B cell (primary cell): ENCODE data around the gene DOCK1. TPM values are rescaled to one million over a fixed set of nuclear protein-coding genes. Genes with fewer than 3 reads are reported as not detected.

Source experiments
- ATAC-seq: fragments of 200-7000 bp; cut with Tn5 transposase; one replicate; pipeline ENCODE4 v1.10.0; 2021; ENCODE audit warnings: low read depth, mild to moderate bottlenecking, moderate number of reproducible peaks, moderate library complexity
- CTCF ChIA-PET: fragments of 350-600 bp; sonication (Branson Sonifier 250); formaldehyde crosslinking; loops from one replicate; lab custom pipeline; 2021; ENCODE audit warnings: antibody characterized with exemption, inconsistent platforms; lab: Charles Lee
- POLR2A ChIA-PET: fragments of 350-600 bp; sonication (Branson Sonifier 250); formaldehyde crosslinking; loops from one replicate; lab custom pipeline; 2021; ENCODE audit warnings: antibody characterized with exemption; lab: Charles Lee
- DNase-seq: peaks from one replicate; pipeline ENCODE4 v3.0.0; 2013
- H2AFZ ChIP-seq: 2 replicates; pipeline ENCODE4 v1.6.1; 2012; ENCODE audit warnings: mild to moderate bottlenecking, low read depth, low read length; ENCODE audit not compliant: insufficient read depth, poor library complexity, severe bottlenecking
- H3K27ac ChIP-seq, 2 donors: 1 replicate in 1 of 2; 2 replicates in 1 of 2; pipeline ENCODE4 v1.5.1; 2012 to 2013; ENCODE audit warnings: low read length in 2 of 2, mild to moderate bottlenecking in 2 of 2, moderate library complexity in 1 of 2
- H3K27me3 ChIP-seq, 4 experiments: fragments of 200-600 bp in 1 of 4; sonication (generic) in 1 of 4; replicated peaks in 1 of 4; 1 replicate in 2 of 4; 2 replicates in 2 of 4; pipeline versions ENCODE4 v1.6.1 to v1.7.0; 2013 to 2016; ENCODE audit warnings: low read length in 3 of 4, mild to moderate bottlenecking in 2 of 4, mixed read lengths in 1 of 4, moderate library complexity in 1 of 4; ENCODE audit not compliant: insufficient read depth in 4 of 4, control insufficient read depth in 3 of 4; ENCODE audit errors: control extremely low read depth in 1 of 4
- H3K36me3 ChIP-seq, 2 experiments: replicated peaks in 1 of 2; 1 replicate in 1 of 2; 2 replicates in 1 of 2; pipeline versions ENCODE4 v1.6.1 to v1.7.1; 2013; ENCODE audit warnings: low read length in 1 of 2; ENCODE audit not compliant: insufficient read depth in 2 of 2, control insufficient read depth in 1 of 2; ENCODE audit errors: control extremely low read depth in 1 of 2, extremely low read depth in 1 of 2
- H3K4me1 ChIP-seq, 2 donors: fragments of 200-600 bp in 1 of 2; sonication (generic) in 1 of 2; 1 replicate in 1 of 2; 2 replicates in 1 of 2; pipeline versions ENCODE4 v1.5.1 to v1.6.1; 2013 to 2017; ENCODE audit warnings: low read length in 2 of 2; ENCODE audit not compliant: control insufficient read depth in 2 of 2, insufficient read depth in 2 of 2
- H3K4me2 ChIP-seq: replicated peaks from 2 replicates; pipeline ENCODE3; 2012; ENCODE audit warnings: mild to moderate bottlenecking, low read depth, low read length; ENCODE audit not compliant: poor library complexity, severe bottlenecking
- H3K4me3 ChIP-seq, 5 experiments: fragments of 200-600 bp in 1 of 5; sonication (generic) in 1 of 5; 1 replicate in 3 of 5; 2 replicates in 2 of 5; pipeline versions ENCODE4 v1.5.1 to v1.7.0; 2011 to 2016; ENCODE audit warnings: low read length in 4 of 5, mild to moderate bottlenecking in 4 of 5, low read depth in 2 of 5, control low read depth in 1 of 5, moderate library complexity in 1 of 5; ENCODE audit not compliant: insufficient read depth in 1 of 5; ENCODE audit errors: control extremely low read depth in 1 of 5, extremely low read depth in 1 of 5
- H3K79me2 ChIP-seq: fragments of 200-600 bp; sonication (generic); one replicate; pipeline ENCODE4 v1.6.0; 2016; ENCODE audit warnings: low read length; ENCODE audit not compliant: control insufficient read depth, insufficient read depth
- H3K9ac ChIP-seq: fragments of 200-600 bp; sonication (generic); 2 replicates; pipeline ENCODE4 v1.6.1; 2017; ENCODE audit warnings: mild to moderate bottlenecking, low read length, moderate library complexity
- H3K9me3 ChIP-seq, 3 donors: one replicate each; pipeline versions ENCODE4 v1.6.1 to v1.7.1; 2013; ENCODE audit warnings: low read length in 2 of 3; ENCODE audit not compliant: control insufficient read depth in 2 of 3, insufficient read depth in 1 of 3; ENCODE audit errors: control extremely low read depth in 1 of 3
- H4K20me1 ChIP-seq: 2 replicates; pipeline ENCODE4 v1.6.0; 2012; ENCODE audit warnings: mild to moderate bottlenecking, low read length; ENCODE audit not compliant: insufficient read depth, control insufficient read depth, poor library complexity, severe bottlenecking
- H3K27ac Mint-ChIP-seq: one replicate; pipeline ENCODE4 v1.8.0; 2021; ENCODE audit warnings: mixed read lengths
- H3K27me3 Mint-ChIP-seq: one replicate; pipeline ENCODE4 v1.8.0; 2021; ENCODE audit warnings: mixed read lengths
- H3K4me1 Mint-ChIP-seq: one replicate; pipeline ENCODE4 v1.8.0; 2021; ENCODE audit warnings: mixed read lengths
- H3K4me3 Mint-ChIP-seq: one replicate; pipeline ENCODE4 v1.8.0; 2021; ENCODE audit warnings: mixed read lengths
- H3K9me3 Mint-ChIP-seq: one replicate; pipeline ENCODE4 v1.8.0; 2022; ENCODE audit warnings: mixed read lengths; ENCODE audit not compliant: insufficient read depth
- CTCF ChIP-seq: fragments of 200-600 bp; IDR thresholded peaks from one replicate; pipeline ENCODE4 v1.8.0; 2022; ENCODE audit warnings: antibody characterized with exemption, mild to moderate bottlenecking
- EZH2 ChIP-seq: IDR thresholded peaks from 2 replicates; pipeline ENCODE4 v1.6.1; 2012; ENCODE audit warnings: borderline replicate concordance, low read depth, mild to moderate bottlenecking, moderate library complexity, low read length; ENCODE audit not compliant: insufficient read depth, poor library complexity, severe bottlenecking
- WGBS: methylation state at CpG from one replicate; pipeline ENCODE4 v1.1.5; 2013; ENCODE audit warnings: missing lambda C conversion rate; ENCODE audit not compliant: insufficient coverage; 5-methylcytosine and 5-hydroxymethylcytosine counted together
- intact Hi-C: fragments of 100-400 bp; cut with micrococcal nuclease; formaldehyde crosslinking; loops from one replicate; pipeline ENCODE4 v1.10.0; 2022
- polyA plus RNA-seq: library from polyadenylated mRNA; depleted of rRNA; stranded (reverse); fragments of >200 nt; gene quantifications from 2 replicates; pipeline ENCODE4 v1.2.3, GENCODE V29; 2012
- total RNA-seq, 2 donors: library from RNA; stranded (reverse); fragments of 120-200 nt in 1 of 2; gene quantifications; 1 replicate in 1 of 2; 2 replicates in 1 of 2; pipeline versions ENCODE4 v1.2.3 to v1.2.4, GENCODE V29; 2013 to 2022

The DOCK1 gene
- total and polyA plus RNA-seq, 2 donors (not counting 1 experiment from before 2014, with no cell fraction given): not detected

- no peak for DNase-seq
- ChIA-PET POLR2A (no interaction called here), CTCF (no interaction called here)
- H3K79me2 ChIP-seq: no peaks in the 10 kb centered on the region
- Mint-ChIP-seq H3K9me3 (peaks cover 3% of the 10 kb centered on the region), H3K4me3 (no peak overlapping the region), H3K27ac (no peak overlapping the region), H3K27me3 (no peaks in the 10 kb centered on the region), H3K4me1 (no peaks in the 10 kb centered on the region)
- H3K9me3 ChIP-seq: peaks cover 0 to 3% (median 0%) of the 10 kb centered on the region in 3 donors
- H2AFZ ChIP-seq: no peak overlapping the region
- H3K36me3 ChIP-seq: no peaks in the 10 kb centered on the region
- H3K4me3 ChIP-seq: no peak overlapping the region
- no peaks in the 10 kb centered on the region for H4K20me1 ChIP-seq
- intact Hi-C loops: no loop called here
- H3K4me1 ChIP-seq: no peaks in the 10 kb centered on the region
- no peak overlapping the region for H3K9ac ChIP-seq
- ATAC-seq: no peak
- TF ChIP-seq EZH2: no peak
- TF ChIP-seq CTCF: no peak
- 83% methylated on average over 3 of the region's 8 CpGs for WGBS
- no peak overlapping the region for H3K27ac ChIP-seq
- no peak overlapping the region for H3K4me2 ChIP-seq
- no peaks in the 10 kb centered on the region for H3K27me3 ChIP-seq
Observed at GRCh38 chr10:127039435-127039834, 134.2 kb downstream of the DOCK1 start.

- POLR2A ChIA-PET: no interaction called here
- no peak for TF ChIP-seq CTCF
- no peak for TF ChIP-seq EZH2
- DNase-seq: no peak
- Histone ChIP-seq H3K9ac (no peak overlapping the region), H3K9me3 (no peaks in the 10 kb centered on the region), H4K20me1 (no peaks in the 10 kb centered on the region), H3K27me3 (no peaks in the 10 kb centered on the region), H3K4me1 (no peaks in the 10 kb centered on the region), H3K4me3 (no peak overlapping the region), H3K27ac (no peak overlapping the region), H3K4me2 (no peak overlapping the region), H3K79me2 (no peaks in the 10 kb centered on the region), H2AFZ (no peak overlapping the region), H3K36me3 (no peaks in the 10 kb centered on the region)
- H3K4me3 Mint-ChIP-seq: no peak overlapping the region
- H3K4me1 Mint-ChIP-seq: no peaks in the 10 kb centered on the region
- no peak for ATAC-seq
- WGBS: 80% methylated on average over 1 of the region's 4 CpGs
- no peaks in the 10 kb centered on the region for H3K27me3 Mint-ChIP-seq
- CTCF ChIA-PET: no interaction called here
- intact Hi-C loops: no loop called here
- peaks cover 3% of the 10 kb centered on the region for H3K9me3 Mint-ChIP-seq
- no peak overlapping the region for H3K27ac Mint-ChIP-seq
Observed at GRCh38 chr10:127040756-127041155, 135.5 kb downstream of the DOCK1 start.
